Duodenal mucosa (tissue), 2 donors: ENCODE results near the gene DHRS4.

Experiments
- H3K27ac ChIP-seq: one replicate; pipeline ENCODE4 v1.7.0; 2013; ENCODE audit warnings: low read depth, low read length
- H3K27me3 ChIP-seq, 2 donors: one replicate each; pipeline ENCODE4 v1.7.0; 2013; ENCODE audit warnings: low read length in 2 of 2, control low read depth in 1 of 2; ENCODE audit not compliant: insufficient read depth in 2 of 2, control insufficient read depth in 1 of 2
- H3K36me3 ChIP-seq, 2 donors: one replicate each; pipeline ENCODE4 v1.7.0; 2013; ENCODE audit warnings: low read length in 2 of 2, control low read depth in 1 of 2; ENCODE audit not compliant: insufficient read depth in 2 of 2, control insufficient read depth in 1 of 2
- H3K4me1 ChIP-seq, 2 donors: one replicate each; pipeline ENCODE4 v1.7.0; 2013; ENCODE audit warnings: low read length in 2 of 2, control low read depth in 1 of 2; ENCODE audit not compliant: insufficient read depth in 2 of 2, control insufficient read depth in 1 of 2
- H3K4me3 ChIP-seq, 2 donors: one replicate each; pipeline ENCODE4 v1.7.0; 2013; ENCODE audit warnings: low read length in 2 of 2, low read depth in 1 of 2
- H3K9ac ChIP-seq, 2 donors: one replicate each; pipeline ENCODE4 v1.7.0; 2013; ENCODE audit warnings: low read length in 2 of 2, low read depth in 1 of 2
- H3K9me3 ChIP-seq, 2 donors: one replicate each; pipeline ENCODE4 v1.7.0; 2013; ENCODE audit warnings: low read length in 2 of 2, control low read depth in 1 of 2; ENCODE audit not compliant: control insufficient read depth in 1 of 2

DHRS4 gene

GRCh38 chr14:23929822-23930294 is 23.7 kb upstream of the DHRS4 start:
- Histone ChIP-seq H3K4me3 (no peak overlapping the region), H3K36me3 (no peaks in the 10 kb centered on the region), H3K9ac (no peak overlapping the region), H3K9me3 (no peaks in the 10 kb centered on the region), H3K27ac (no peak overlapping the region), H3K4me1 (peaks cover 18 to 44% of the 10 kb centered on the region in 2 donors), H3K27me3 (no peaks in the 10 kb centered on the region)

GRCh38 chr14:23930742-23931141 is 22.8 kb upstream of the DHRS4 start:
- Histone ChIP-seq H3K4me3 (no peak overlapping the region), H3K9ac (no peak overlapping the region), H3K27ac (no peak overlapping the region), H3K4me1 (peaks cover 26 to 53% of the 10 kb centered on the region in 2 donors), H3K36me3 (no peaks in the 10 kb centered on the region), H3K9me3 (no peaks in the 10 kb centered on the region), H3K27me3 (no peaks in the 10 kb centered on the region)

GRCh38 chr14:23931721-23932289 is 21.8 kb upstream of the DHRS4 start:
- H3K4me1 ChIP-seq = peaks cover 32 to 58% of the 10 kb centered on the region in 2 donors
- no peaks in the 10 kb centered on the region for H3K27me3 ChIP-seq
- no peak overlapping the region for H3K4me3 ChIP-seq
- H3K36me3 ChIP-seq = no peaks in the 10 kb centered on the region
- no peak overlapping the region for H3K27ac ChIP-seq
- no peaks in the 10 kb centered on the region for H3K9me3 ChIP-seq
- no peak overlapping the region for H3K9ac ChIP-seq

GRCh38 chr14:23932639-23933038 is 20.9 kb upstream of the DHRS4 start:
- H3K9ac ChIP-seq = no peak overlapping the region
- no peak overlapping the region for H3K4me3 ChIP-seq
- H3K4me1 ChIP-seq = peaks cover 35 to 61% of the 10 kb centered on the region in 2 donors
- H3K27me3 ChIP-seq = no peaks in the 10 kb centered on the region
- H3K36me3 ChIP-seq = no peaks in the 10 kb centered on the region
- H3K27ac ChIP-seq = no peak overlapping the region
- H3K9me3 ChIP-seq = no peaks in the 10 kb centered on the region

- Histone ChIP-seq H3K4me3 (no peak overlapping the region), H3K9me3 (no peaks in the 10 kb centered on the region), H3K4me1 (peaks cover 35 to 64% of the 10 kb centered on the region in 2 donors), H3K36me3 (no peaks in the 10 kb centered on the region), H3K27ac (no peak overlapping the region), H3K9ac (no peak overlapping the region), H3K27me3 (no peaks in the 10 kb centered on the region)
Measured at GRCh38 chr14:23933108-23933741, 20.3 kb upstream of the DHRS4 start.

- H3K27me3 ChIP-seq = no peaks in the 10 kb centered on the region
- no peak overlapping the region for H3K4me3 ChIP-seq
- peaks cover 35 to 64% of the 10 kb centered on the region in 2 donors for H3K4me1 ChIP-seq
- no peak overlapping the region for H3K27ac ChIP-seq
- no peaks in the 10 kb centered on the region for H3K9me3 ChIP-seq
- no peak overlapping the region for H3K9ac ChIP-seq
- no peaks in the 10 kb centered on the region for H3K36me3 ChIP-seq
Measured at GRCh38 chr14:23933742-23934128, 19.8 kb upstream of the DHRS4 start.

GRCh38 chr14:23935158-23935557 is 18.4 kb upstream of the DHRS4 start:
- H3K27ac ChIP-seq = no peak overlapping the region
- no peak overlapping the region for H3K4me3 ChIP-seq
- no peak overlapping the region for H3K9ac ChIP-seq
- H3K27me3 ChIP-seq = no peaks in the 10 kb centered on the region
- H3K4me1 ChIP-seq = peaks cover 35 to 54% of the 10 kb centered on the region in 2 donors
- H3K36me3 ChIP-seq = no peaks in the 10 kb centered on the region
- H3K9me3 ChIP-seq = no peaks in the 10 kb centered on the region

- no peaks in the 10 kb centered on the region for H3K9me3 ChIP-seq
- peak overlapping the region; percentile 15 for H3K27ac ChIP-seq
- no peak overlapping the region for H3K4me3 ChIP-seq
Measured at GRCh38 chr14:23936084-23936829, 17.3 kb upstream of the DHRS4 start.

GRCh38 chr14:23937203-23937602 is 16.4 kb upstream of the DHRS4 start:
- H3K9me3 ChIP-seq = no peaks in the 10 kb centered on the region
- peaks cover 22 to 37% of the 10 kb centered on the region in 2 donors for H3K4me1 ChIP-seq
- H3K9ac ChIP-seq = no peak overlapping the region
- H3K27ac ChIP-seq = no peak overlapping the region
- peaks cover 0 to 12% of the 10 kb centered on the region in 2 donors for H3K36me3 ChIP-seq
- no peaks in the 10 kb centered on the region for H3K27me3 ChIP-seq
- H3K4me3 ChIP-seq = no peak overlapping the region

More at GRCh38 chr14:23936084-23936829, 17.3 kb upstream of the DHRS4 start:
- Histone ChIP-seq H3K27me3 (no peaks in the 10 kb centered on the region), H3K36me3 (peaks cover 0 to 9% of the 10 kb centered on the region in 2 donors), H3K4me1 (peaks cover 26 to 43% of the 10 kb centered on the region in 2 donors), H3K9ac (no peak overlapping the region)

GRCh38 chr14:23938823-23939222 is 14.7 kb upstream of the DHRS4 start:
- no peaks in the 10 kb centered on the region for H3K9me3 ChIP-seq
- no peak overlapping the region for H3K27ac ChIP-seq
- no peak overlapping the region for H3K4me3 ChIP-seq
- H3K9ac ChIP-seq = no peak overlapping the region
- H3K36me3 ChIP-seq = peaks cover 0 to 17% of the 10 kb centered on the region in 2 donors
- H3K4me1 ChIP-seq = peaks cover 16 to 23% of the 10 kb centered on the region in 2 donors
- H3K27me3 ChIP-seq = no peaks in the 10 kb centered on the region
